ENCODE results near the gene CAB39L. TPM values are rescaled to one million over a fixed set of nuclear protein-coding genes. Genes with fewer than 3 reads are reported as not detected.
A peak's percentile ranks its signal among the peaks of the same experiment; 100 is the strongest.

CAB39L gene
- total and polyA plus RNA-seq, 2 of the 13 experiments (the other 11 are each of a cell fraction or from before 2014, with no cell fraction given), result 3.1 to 6.1 TPM

DNA sequence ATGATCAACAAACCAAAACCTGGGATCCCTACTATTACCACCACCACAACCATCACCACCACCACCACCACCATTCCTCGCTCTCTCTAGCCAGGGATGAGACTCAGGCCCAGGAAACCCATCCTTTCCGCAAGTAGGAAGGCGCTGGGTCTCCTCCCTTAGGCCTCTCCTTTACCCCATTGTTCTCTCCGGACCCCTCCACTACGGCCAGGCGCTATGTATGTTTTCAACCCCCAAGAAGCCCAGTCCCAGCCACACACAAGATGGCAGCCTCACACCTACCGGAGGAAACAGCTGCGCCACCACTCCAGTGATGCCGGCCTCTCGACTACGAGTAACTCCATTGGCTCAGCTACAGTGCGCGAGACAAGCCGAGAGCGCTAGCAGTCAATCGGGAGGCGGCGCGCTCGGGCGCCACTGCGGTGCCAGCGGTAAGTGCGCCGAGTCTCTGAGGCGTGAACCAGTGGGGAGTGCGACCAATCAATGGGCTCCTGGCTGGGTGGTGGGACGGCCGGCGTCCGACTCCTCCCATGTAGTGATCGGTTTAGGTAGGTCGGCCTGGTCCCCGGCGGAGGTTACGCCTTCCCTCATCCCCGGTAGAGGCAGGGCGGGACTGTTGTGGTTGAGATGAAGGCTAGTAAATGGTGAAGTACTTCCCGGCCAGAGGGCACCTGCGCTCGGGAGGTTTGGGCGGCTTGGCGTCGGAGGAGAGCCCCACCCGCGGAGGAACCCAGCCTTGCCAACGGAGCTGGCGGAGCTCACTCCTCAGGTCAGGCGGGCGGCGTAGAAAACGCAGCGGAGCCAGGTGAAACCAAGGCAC, at the start of gene CAB39L, which contains the start of gene SETDB2 (continued):
- TF ChIP-seq ZNF326 (CRISPR knock-in tag; IDR thresholded peaks at IDR 0.05; ENCODE audit: borderline replicate concordance) (no peak), GFI1 (CRISPR knock-in tag; IDR thresholded peaks at IDR 0.05; ENCODE audit: borderline replicate concordance) (no peak; the same call in 1 of the 2 replicates), TOE1 (CRISPR knock-in tag; IDR thresholded peaks at IDR 0.05) (no peak), JDP2 (CRISPR knock-in tag; IDR thresholded peaks at IDR 0.05; ENCODE audit: borderline replicate concordance) (no peak), HNRNPK (IDR thresholded peaks at IDR 0.05; ENCODE audit: low read depth, low read length, poor library complexity, severe bottlenecking) (no peak), ZNF652 (CRISPR knock-in tag; IDR thresholded peaks at IDR 0.05; ENCODE audit: borderline replicate concordance, low read depth) (no peak), NR1H2 (CRISPR knock-in tag; IDR thresholded peaks at IDR 0.05; ENCODE audit: borderline replicate concordance, low read depth) (no peak), ZBTB7B (CRISPR knock-in tag; IDR thresholded peaks at IDR 0.05) (0 out of 2 replicates have a peak, but pooled peaks have one; percentile 13), KDM1A (CRISPR knock-in tag; IDR thresholded peaks at IDR 0.05) (no peak)
- TF ChIP-seq, protein P1, sequence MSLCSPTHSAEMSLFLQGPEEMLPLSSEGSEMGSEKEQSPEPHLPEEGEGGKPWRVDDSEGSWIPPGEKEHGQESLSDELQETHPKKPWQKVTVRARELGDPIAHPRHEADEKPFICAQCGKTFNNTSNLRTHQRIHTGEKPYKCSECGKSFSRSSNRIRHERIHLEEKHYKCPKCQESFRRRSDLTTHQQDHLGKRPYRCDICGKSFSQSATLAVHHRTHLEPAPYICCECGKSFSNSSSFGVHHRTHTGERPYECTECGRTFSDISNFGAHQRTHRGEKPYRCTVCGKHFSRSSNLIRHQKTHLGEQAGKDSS (CRISPR knock-in tag; IDR thresholded peaks at IDR 0.05; ENCODE audit: borderline replicate concordance, low read depth), result peak; percentile 69; the same call in 1 of the 2 replicates
- TF ChIP-seq, protein P2, sequence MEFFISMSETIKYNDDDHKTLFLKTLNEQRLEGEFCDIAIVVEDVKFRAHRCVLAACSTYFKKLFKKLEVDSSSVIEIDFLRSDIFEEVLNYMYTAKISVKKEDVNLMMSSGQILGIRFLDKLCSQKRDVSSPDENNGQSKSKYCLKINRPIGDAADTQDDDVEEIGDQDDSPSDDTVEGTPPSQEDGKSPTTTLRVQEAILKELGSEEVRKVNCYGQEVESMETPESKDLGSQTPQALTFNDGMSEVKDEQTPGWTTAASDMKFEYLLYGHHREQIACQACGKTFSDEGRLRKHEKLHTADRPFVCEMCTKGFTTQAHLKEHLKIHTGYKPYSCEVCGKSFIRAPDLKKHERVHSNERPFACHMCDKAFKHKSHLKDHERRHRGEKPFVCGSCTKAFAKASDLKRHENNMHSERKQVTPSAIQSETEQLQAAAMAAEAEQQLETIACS (CRISPR knock-in tag; IDR thresholded peaks at IDR 0.05), result no peak
- TF ChIP-seq, protein P3, sequence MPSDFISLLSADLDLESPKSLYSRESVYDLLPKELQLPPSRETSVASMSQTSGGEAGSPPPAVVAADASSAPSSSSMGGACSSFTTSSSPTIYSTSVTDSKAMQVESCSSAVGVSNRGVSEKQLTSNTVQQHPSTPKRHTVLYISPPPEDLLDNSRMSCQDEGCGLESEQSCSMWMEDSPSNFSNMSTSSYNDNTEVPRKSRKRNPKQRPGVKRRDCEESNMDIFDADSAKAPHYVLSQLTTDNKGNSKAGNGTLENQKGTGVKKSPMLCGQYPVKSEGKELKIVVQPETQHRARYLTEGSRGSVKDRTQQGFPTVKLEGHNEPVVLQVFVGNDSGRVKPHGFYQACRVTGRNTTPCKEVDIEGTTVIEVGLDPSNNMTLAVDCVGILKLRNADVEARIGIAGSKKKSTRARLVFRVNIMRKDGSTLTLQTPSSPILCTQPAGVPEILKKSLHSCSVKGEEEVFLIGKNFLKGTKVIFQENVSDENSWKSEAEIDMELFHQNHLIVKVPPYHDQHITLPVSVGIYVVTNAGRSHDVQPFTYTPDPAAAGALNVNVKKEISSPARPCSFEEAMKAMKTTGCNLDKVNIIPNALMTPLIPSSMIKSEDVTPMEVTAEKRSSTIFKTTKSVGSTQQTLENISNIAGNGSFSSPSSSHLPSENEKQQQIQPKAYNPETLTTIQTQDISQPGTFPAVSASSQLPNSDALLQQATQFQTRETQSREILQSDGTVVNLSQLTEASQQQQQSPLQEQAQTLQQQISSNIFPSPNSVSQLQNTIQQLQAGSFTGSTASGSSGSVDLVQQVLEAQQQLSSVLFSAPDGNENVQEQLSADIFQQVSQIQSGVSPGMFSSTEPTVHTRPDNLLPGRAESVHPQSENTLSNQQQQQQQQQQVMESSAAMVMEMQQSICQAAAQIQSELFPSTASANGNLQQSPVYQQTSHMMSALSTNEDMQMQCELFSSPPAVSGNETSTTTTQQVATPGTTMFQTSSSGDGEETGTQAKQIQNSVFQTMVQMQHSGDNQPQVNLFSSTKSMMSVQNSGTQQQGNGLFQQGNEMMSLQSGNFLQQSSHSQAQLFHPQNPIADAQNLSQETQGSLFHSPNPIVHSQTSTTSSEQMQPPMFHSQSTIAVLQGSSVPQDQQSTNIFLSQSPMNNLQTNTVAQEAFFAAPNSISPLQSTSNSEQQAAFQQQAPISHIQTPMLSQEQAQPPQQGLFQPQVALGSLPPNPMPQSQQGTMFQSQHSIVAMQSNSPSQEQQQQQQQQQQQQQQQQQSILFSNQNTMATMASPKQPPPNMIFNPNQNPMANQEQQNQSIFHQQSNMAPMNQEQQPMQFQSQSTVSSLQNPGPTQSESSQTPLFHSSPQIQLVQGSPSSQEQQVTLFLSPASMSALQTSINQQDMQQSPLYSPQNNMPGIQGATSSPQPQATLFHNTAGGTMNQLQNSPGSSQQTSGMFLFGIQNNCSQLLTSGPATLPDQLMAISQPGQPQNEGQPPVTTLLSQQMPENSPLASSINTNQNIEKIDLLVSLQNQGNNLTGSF (CRISPR knock-in tag; IDR thresholded peaks at IDR 0.05), result no peak
- TF ChIP-seq, protein P4, sequence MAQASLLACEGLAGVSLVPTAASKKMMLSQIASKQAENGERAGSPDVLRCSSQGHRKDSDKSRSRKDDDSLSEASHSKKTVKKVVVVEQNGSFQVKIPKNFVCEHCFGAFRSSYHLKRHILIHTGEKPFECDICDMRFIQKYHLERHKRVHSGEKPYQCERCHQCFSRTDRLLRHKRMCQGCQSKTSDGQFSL (CRISPR knock-in tag; IDR thresholded peaks at IDR 0.05), result no peak
- TF ChIP-seq, protein P5, sequence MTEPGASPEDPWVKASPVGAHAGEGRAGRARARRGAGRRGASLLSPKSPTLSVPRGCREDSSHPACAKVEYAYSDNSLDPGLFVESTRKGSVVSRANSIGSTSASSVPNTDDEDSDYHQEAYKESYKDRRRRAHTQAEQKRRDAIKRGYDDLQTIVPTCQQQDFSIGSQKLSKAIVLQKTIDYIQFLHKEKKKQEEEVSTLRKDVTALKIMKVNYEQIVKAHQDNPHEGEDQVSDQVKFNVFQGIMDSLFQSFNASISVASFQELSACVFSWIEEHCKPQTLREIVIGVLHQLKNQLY (CRISPR knock-in tag; IDR thresholded peaks at IDR 0.05), result peak; percentile 17; the same call in 1 of the 2 replicates
- TF ChIP-seq, protein P6, sequence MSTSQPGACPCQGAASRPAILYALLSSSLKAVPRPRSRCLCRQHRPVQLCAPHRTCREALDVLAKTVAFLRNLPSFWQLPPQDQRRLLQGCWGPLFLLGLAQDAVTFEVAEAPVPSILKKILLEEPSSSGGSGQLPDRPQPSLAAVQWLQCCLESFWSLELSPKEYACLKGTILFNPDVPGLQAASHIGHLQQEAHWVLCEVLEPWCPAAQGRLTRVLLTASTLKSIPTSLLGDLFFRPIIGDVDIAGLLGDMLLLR (CRISPR knock-in tag; IDR thresholded peaks at IDR 0.05), result no peak
- TF ChIP-seq, protein P7, sequence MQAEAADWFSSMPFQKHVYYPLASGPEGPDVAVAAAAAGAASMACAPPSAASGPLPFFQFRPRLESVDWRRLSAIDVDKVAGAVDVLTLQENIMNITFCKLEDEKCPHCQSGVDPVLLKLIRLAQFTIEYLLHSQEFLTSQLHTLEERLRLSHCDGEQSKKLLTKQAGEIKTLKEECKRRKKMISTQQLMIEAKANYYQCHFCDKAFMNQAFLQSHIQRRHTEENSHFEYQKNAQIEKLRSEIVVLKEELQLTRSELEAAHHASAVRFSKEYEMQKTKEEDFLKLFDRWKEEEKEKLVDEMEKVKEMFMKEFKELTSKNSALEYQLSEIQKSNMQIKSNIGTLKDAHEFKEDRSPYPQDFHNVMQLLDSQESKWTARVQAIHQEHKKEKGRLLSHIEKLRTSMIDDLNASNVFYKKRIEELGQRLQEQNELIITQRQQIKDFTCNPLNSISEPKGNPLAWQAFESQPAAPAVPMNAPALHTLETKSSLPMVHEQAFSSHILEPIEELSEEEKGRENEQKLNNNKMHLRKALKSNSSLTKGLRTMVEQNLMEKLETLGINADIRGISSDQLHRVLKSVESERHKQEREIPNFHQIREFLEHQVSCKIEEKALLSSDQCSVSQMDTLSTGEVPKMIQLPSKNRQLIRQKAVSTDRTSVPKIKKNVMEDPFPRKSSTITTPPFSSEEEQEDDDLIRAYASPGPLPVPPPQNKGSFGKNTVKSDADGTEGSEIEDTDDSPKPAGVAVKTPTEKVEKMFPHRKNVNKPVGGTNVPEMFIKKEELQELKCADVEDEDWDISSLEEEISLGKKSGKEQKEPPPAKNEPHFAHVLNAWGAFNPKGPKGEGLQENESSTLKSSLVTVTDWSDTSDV (CRISPR knock-in tag; IDR thresholded peaks at IDR 0.05), result no peak

Measured in HepG2 (cell line).